HS-5 (cell line): ENCODE measurements around the gene SEC14L1.
"Not testable (repeated sequence)": the region's sequence is repeated elsewhere in the genome, so short reads cannot be mapped to it uniquely, and the experiment has no call there.

Source experiments
- DNase-seq: peaks from one replicate; pipeline ENCODE4 v3.0.0-alpha.2; 2012; ENCODE audit warnings: low read depth

SEC14L1 gene

DNA sequence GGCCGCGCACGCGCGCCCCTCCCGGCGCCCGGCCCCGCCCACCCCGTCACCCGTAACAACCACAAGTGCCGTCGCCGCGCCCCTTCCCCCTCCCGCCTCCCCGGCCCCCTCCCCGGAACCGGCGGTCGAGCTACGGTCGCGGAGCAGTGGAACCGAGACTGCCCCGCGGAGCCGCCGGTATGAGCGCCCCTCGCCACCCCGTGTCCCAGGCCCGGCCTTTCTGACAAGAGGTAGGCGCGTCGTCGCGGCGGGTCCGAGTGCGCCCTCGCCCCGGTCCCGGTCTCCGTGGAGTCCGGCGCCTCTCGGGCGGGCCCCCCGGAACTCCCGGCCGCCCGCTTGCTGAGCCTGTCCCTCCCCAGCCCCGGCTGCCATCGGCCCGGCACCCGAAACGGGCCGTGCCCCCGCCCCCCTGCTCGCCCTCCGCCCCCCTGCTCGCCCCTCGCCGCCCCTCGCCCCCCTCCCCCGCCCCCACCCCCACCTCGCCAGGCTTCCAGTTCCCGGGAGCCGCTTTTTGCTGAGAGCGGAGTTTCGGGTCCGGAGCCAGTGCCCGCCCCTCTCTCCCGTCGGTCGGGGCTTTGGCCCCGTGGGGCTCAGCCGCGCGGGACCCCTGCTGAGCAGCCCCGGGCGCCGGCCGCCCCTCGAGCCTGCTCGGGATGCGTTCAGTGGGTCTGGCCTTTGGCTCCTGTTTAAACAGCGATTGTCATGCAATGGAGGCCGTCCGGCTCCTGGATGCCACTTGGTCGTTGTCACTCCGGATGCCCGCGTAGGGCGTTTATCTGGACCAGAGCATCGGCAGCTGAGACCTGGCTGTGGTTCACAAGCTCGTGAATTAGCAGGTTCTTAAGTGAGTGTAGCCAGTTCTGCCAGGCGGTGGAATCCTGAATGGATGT is at the start of gene SEC14L1:
TSS of gene SEC14L1 (plus strand) at position 92 of the 890 bp plus-strand sequence. CDS start 2,628 bp downstream, outside the sequence.
- DNase-seq = no peak

DNA sequence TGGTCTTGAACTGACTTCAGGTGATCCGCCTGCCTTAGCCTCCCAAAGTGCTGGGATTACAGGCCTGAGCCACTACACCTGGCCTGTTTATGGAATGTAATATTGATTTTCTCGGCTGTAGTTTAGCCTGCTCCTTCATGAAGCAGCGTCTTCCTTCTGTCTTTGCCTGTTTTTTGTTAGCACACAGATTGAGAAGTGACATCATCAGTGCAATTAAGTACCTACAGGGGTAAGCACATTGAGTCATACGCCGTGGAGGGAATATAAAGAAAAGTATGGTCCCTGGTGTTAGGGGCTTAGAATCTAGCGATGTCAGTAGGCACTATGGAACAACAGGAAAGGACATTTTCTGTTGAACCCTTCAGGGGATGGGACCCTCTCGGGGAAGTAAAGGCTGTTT is 48.7 kb upstream of the SEC14L1 start:
- DNase-seq = no peak

DNA sequence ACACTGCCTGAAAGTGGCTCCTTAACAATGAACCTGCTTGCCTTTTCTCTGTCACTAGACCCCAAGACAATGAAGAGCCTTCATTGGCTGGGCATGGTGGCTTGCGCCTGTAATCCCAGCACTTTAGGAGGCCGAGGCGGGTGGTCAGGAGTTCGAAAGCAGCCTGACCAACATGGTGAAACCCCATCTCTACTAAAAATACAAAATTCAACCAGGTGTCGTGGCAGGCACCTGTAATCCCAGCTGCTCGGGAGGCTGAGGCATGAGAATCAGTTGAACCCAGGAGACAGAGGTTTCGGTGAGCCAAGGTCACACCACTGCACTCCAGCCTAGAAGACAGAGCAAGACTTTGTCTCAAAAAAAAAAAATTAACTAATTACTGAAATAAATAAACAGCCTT is 45.3 kb upstream of the SEC14L1 start:
- DNase-seq = no peak

DNA sequence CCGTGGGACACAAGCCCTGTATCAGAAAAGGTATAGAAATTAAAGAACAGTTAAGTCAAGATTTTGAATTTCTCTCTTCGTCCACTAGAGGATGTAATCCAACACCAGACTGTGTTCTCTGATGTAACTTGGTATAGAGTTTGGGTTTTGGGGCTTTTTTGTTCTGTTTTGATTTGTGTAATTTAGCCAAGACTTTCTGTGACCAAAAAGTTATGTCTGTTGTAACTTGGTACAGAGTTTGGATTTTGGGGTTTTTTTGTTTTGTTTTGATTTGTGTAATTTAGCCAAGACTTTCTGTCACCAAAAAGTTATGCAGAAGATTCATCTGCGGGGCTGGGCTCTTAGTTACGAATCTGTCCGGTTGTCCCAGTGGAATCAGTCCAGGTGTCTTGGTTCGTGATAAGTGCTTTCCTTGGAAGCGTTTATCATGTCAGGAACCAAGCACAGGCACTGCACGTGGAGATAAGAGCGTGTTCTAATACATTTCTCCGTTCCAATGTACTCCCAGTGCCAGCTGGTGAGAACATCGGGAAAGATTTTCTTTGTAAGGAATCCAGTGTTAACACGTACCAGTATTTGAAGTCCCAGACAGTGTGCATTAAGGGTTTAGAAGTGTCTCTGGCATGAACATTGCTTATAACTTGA is 44.1 kb upstream of the SEC14L1 start:
- no peak for DNase-seq

DNA sequence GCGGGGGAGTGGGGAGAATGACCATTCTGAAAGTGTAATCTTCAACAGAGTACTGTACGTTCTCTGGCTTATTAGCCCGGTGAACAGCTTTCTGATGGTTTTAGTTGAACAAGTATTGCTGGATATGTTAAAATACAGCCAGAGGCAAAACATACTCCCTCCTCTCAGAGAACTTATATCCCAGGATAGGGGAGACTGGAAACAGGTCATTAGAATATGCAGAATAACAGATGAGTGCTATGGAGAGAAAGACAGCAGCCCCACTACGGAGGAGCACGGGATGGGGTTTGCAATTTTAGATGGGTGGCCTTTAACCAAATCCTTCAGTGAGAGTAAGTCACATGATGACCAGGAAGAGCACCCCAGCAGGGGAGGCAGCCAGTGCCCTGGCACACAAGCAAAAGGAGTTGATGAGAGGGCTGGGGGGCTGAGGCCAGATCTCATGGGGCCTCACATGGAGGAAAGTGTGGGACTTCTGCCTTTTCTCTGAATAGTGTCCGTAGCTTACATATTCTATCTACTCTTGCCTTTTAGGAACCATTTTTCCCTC is 43.1 kb upstream of the SEC14L1 start:
- DNase-seq = no peak

DNA sequence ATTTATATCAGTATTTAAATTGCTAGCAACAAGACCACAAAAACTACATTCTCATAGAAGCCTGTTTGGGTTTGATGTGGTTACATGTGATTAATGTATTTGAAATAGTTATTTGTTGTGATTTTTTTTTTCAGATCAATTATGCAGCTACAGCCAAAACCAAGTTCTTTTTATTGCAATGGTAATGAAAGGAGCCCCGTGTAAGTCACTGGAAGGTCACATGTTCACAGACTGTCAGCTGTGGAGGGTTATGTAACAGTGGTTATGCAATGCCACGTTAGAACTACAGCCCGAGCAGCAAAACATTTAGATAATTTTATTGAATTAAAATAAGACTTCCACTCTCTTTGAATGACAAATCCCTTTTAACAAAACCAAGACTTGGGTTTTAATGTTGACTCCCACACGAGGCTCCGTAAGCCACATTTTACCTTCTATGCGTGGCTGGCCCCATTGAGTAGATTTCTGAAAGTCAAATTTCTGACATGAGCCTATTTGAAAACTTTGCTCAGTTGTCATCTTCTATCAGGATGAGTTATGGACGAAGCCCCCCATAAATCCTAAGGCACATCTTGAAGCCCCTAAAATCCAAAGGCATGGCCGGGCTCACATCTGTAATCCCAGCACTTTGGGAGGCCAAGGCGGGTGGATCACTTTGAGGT is 41.8 kb upstream of the SEC14L1 start:
- no peak for DNase-seq

DNA sequence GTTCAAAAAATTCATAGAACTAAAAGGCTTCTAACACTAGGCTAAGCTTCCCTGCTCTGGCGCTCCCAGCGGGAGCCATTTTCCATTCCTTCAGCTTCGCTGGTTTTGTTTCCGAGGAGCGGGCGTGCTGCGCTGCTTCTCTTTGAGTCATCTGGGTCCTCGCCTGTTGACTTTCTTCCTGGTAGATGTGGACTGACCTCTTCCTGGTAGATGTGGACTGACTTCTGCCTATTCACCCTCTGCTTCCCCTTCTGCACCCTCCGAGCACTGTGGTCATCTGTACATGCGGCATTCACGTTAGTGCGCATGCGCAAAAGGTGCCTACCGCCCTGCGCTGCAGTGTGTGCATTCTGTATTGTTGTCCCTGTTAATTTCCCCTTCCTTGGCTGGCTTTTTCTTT is 40.8 kb upstream of the SEC14L1 start:
- DNase-seq = no peak

DNA sequence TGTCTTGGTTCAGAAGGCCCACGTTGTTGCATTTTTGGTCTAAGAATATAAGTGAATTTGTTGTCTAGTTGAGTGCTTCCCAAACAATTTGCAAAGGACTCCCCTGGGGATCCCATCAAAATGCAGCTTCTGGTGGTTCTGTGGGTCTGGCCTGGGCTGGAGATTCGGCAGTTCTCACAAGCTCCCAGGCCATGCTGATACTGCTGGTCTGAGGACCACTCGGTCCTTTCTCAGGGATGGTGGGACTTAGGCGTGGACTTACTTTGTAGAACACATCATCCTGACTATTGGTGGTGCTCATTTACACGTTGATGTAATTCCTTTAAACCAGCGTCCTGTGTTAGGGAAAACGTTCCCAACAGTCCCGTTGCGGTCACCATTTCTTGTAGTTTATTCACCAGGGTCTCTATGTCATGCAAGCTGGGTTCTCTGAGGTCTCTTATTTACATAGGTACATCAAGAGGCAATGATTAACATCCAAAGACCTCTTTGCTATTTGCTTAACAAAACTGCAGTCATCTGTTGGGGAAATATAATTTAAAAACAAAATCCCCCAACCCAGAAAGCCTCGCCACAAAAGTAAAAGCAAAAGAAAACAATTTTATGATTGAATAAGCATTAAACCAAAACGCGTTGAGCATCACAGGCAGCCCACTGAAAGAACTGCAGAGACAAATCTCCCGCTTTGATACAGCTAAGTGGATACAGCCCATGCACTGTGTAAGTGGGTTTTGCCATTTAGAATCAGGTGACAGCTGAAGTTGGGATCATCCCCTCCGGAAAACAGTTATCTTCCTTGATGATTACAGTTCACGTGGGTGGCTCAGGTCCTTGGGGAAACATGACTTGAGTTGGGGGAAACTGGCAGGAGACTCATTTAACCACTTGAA is 39.0 kb upstream of the SEC14L1 start:
- DNase-seq = no peak

DNA sequence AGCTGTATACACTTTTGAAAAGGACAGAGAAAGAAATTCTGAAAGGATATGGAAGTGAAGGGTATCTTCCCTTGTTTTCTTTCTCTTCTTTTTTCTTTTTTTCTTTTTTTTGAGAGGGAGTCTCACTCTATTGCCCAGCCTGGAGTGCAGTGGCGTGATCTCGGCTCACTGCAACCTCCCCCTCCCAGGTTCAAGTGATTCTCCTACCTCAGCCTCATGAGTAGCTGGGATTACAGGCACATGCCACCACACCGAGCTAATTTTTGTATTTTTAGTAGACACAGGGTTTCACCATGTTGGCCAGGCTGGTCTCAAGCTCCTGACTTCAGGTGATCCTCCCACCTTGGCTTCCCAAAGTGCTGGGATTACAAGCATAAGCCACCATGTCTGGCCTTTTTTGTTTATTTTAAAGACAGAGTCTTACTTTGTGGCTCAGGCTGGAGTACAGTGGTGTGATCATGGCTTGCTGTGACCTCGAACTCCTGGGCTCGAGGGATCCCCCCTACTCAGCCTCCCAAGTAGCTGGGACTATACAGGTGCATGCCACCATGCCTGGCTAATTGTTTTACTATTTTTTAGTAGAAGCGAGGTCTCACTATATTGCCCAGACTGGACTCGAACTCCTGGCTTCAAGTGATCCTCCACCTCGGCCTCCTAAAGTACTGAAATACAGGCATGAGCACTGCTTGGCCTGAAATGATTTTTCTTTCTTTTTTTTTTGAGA is 38.2 kb upstream of the SEC14L1 start:
- DNase-seq = not testable (repeated sequence)

DNA sequence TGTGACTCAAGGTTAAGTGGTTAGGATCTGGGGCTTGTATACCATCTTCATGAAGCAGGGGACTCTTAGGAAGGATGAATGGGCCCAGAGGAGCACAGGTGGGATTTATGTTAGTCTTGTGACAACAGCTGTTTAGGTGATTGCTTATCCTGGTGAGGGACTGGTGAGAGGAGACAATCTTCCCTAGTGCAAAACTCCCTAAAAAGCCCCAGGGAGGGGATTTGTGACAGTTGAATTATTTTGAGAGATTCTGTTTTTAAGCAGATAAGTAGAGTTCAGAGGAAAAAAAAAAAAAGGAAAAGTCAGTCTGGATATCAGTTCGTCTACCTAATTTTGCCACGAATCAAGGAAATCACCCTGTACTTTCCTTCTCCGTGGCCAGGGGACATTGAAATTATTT is 35.1 kb upstream of the SEC14L1 start:
- no peak for DNase-seq

DNA sequence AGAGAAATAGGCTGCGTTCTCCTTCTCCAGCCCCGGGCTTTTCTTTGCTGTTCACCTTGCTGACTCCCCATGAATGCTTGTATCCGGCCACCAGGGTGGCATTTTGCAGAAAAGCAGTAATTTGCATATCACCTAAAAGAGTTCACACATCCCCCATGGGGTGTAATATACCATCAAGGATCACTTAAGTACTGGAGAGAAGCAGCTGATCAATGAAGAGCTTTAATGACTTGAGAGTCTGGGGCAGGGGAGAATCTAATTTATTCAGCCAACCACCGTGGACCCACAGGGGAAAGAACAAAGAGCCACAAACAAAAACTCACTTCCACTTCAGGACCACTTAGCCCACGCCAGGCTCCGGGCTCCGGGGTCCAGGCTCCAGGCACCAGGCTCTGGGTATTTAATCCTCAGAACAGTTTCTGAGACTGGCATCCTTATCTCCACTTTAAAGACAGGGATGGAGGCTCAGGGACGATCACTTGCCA is 33.9 kb upstream of the SEC14L1 start:
- no peak for DNase-seq

DNA sequence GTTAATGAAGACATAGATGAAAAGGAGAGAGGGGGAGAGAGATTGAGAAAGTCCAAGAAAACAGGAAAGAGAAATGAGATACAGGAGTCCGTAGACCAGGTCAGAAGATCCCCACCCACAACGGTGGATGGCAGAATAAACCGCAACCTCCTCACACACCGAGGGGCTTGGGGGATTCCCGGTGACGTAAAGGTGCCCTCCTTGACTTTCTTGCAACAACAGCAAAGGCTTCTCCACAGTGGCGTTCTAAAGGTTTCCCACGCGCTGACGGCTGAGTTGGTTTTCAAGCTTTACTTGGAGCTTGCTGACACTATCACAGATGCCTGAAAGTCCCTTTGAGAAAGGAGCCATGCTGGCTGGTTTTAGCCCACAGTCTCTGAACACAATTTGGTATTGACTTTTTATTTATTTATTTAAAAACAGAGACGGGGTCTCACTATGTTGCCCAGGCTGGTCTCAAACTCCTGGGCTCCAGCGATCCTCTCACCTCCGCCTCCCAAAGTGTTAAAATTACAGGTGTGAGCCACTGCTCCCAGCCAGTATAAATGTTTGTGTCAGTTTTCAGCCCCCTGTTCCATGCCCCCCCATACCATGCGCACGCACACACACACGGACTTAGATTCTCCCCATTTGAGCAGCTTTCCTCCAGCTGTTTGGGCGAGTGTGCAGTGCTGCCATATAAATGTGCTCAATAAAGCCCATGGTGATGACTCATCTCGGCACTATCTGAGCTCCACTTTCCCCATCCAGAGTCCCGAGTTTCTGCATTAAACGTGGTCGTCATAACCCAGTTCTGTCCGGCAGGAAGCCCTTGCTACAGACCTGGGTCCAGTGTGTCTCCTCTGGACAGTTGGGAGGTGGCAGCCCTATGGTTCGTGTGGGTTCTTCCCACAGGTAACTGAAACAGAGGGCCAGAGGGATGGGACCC is 33.0 kb upstream of the SEC14L1 start:
- no peak for DNase-seq

DNA sequence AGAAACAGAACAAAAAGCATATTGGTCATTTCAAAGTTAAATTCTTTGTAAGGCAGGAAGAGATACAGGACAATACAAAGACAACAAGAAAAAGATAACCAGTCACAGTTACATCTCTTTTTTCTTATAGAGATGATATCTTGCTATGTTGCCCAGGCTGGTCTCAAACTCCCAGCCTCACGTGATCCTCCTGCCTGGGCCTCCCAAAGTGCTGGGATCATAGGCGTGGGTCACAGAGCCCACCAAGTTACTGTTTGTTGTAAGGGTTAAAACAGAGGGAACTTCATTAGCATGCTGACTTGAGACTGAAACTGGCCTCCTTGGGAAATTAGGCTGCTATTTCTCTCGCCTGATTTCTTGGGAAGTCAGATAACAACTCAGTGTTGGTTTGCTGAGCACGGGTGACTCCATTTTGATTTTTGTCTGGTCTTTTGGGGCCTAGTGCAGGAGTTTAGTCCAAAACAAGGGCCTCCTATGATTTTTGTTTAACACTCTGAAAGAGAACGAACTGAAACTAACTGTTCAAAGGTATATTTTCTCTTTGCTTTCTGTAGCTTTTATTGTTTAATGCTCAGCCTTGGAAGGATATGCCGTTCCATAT is 31.5 kb upstream of the SEC14L1 start:
- DNase-seq = no peak

DNA sequence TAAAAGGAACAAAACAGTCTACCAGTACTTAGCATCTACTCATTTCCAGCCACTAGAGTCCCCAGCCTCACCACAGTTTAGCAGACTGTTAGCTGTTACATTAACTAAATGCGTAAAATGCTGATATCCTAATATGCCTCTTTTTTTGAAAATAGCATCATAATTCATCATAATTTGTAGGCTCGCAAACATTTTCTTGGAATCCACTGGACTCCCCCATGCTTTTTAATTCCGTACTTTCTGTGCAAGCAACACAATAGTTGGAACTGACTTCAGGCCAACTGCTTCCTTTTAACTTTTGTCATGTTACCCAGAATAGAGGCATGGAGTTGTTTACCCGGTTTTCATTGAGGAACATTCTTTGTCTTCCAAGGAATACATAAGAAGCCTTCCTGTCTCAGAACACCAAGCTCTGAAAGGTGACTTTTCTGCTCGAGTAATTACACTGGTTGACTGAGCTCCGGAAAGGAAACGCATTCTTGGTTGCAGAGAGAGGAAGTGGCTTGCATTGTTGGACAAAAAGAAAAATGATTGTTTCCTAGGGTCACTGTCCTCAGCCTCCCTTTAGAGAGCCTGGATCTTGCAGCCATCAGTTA is 30.9 kb upstream of the SEC14L1 start:
- DNase-seq = no peak

DNA sequence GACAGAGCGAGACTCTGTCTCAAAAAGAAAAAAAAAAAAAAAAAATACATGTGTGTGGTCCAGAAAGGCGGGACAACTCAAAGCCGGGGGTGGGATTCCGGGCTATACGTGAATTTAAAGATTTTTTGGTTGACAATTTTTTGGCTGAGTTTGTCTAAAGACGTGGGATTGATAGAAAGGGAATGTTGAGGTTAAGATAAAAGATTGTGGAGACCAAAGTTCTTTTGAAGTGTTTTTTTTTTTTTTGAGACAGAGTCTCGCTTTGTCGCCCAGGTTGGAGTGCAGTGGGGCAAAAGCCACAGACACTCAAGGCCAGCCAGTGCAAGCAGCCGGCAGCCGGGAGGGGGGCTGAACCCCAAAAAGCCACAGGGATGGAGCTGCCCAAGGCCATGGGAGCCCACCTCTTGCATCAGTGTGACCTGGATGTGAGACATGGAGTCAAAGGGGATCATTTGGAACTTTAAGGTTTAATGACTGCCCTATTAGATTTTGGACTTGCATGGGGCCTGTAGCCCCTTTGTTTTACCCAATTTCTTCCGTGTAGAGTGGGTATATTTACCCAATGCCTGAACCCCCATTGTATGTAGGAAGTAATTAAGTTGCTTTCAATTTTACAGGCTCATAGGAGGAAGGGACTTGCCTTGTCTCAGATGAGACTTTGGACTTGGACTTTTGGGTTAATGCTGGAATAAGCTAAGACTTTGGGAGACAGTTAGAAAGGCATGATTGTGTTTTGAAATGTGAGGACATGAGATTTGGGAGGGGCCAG is 29.4 kb upstream of the SEC14L1 start:
- DNase-seq = not testable (repeated sequence)

DNA sequence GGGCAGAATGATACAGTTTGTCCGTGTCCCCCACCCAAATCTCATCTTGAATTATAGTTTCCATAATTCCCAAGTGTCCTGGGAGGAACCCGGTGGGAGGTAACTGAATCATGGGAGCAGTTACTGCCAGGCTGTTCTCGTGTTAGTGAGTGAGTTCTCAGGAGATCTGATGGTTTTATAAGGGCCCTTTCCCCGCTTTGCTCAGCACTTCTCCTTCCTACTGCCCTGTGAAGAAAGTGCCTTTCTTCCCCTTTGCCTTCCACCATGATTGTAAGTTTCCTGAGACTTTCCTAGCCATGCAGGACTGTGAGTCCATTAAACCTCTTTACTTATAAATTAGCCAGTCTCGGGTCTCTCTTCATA is 28.9 kb upstream of the SEC14L1 start:
- DNase-seq = no peak

DNA sequence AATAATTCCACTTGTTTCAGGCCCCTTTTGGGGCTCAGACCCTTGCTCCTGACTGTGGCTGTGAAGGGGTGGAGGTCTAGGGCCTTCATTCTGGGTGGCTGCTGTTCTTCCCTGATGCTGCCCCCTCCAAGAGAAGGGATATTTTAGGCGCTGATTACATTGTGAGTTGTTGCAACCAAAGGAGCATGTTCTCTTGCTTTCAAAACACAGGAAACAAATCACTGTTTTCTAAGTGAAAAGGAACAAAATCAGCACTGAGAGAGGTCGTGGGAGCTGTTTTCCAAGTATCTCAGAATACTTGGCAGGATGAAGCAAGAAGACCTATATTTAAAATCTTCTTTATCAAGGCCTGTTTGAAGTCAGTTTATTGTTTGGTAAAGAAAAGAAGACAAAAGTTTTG is 25.3 kb upstream of the SEC14L1 start:
- DNase-seq = no peak

DNA sequence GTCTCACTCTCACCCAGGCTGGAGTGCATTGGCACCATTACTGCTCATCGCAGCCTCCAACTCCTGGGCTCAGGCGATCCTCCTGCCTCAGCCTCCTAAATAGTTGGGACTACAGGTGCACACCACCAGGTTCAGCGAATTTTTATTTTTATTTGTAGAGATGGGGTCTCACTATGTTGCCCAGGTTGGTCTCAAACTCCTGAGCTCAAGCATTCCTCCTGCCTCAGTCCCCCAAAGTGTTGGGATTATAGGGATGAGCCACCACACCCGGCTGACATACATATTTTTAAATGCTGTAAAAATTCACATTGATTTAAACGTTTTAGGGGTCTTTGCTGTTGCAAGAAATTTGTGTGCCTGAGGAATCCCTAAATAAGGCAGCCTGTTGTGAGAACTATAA is 24.8 kb upstream of the SEC14L1 start:
- DNase-seq = no peak
